CD14-positive monocyte (primary cell): ENCODE results near the gene SCPEP1. TPM values are rescaled to one million over a fixed set of nuclear protein-coding genes. Genes with fewer than 3 reads are reported as not detected.

Experiments used
- DNase-seq, 3 donors: peaks; one replicate each; pipeline ENCODE4 v3.0.0-alpha.2; 2011 to 2022
- H2AFZ ChIP-seq: 2 replicates; pipeline ENCODE4 v1.6.0; 2012; ENCODE audit warnings: mild to moderate bottlenecking, low read depth, low read length, inconsistent platforms; ENCODE audit not compliant: insufficient read depth, poor library complexity, severe bottlenecking
- H3K27ac ChIP-seq, 2 donors: 1 replicate in 1 of 2; 2 replicates in 1 of 2; pipeline ENCODE4 v1.5.1; 2012 to 2013; ENCODE audit warnings: low read length in 2 of 2, control low read depth in 1 of 2, inconsistent platforms in 1 of 2, low read depth in 1 of 2, mild to moderate bottlenecking in 1 of 2
- H3K27me3 ChIP-seq, 2 donors: one replicate each; pipeline versions ENCODE4 v1.6.0 to v1.6.1; 2011 to 2013; ENCODE audit warnings: low read length in 2 of 2; ENCODE audit not compliant: control insufficient read depth in 2 of 2, insufficient read depth in 2 of 2
- H3K36me3 ChIP-seq, 2 donors: replicated peaks in 1 of 2; 1 replicate in 1 of 2; 2 replicates in 1 of 2; pipeline versions ENCODE4 v1.5.1 to v1.6.1; 2012 to 2013; ENCODE audit warnings: low read length in 2 of 2, control low read depth in 1 of 2, inconsistent platforms in 1 of 2, mild to moderate bottlenecking in 1 of 2; ENCODE audit not compliant: insufficient read depth in 2 of 2, control insufficient read depth in 1 of 2
- H3K4me1 ChIP-seq, 2 donors: 1 replicate in 1 of 2; 2 replicates in 1 of 2; pipeline versions ENCODE4 v1.5.1 to v1.6.1; 2012 to 2013; ENCODE audit warnings: low read length in 2 of 2, control low read depth in 1 of 2, inconsistent platforms in 1 of 2, mild to moderate bottlenecking in 1 of 2, moderate library complexity in 1 of 2; ENCODE audit not compliant: insufficient read depth in 2 of 2, control insufficient read depth in 1 of 2
- H3K4me2 ChIP-seq: replicated peaks from 2 replicates; pipeline ENCODE3; 2012; ENCODE audit warnings: low read length, moderate library complexity, mild to moderate bottlenecking; ENCODE audit not compliant: poor library complexity, severe bottlenecking; ENCODE audit errors: extremely low read depth
- H3K4me3 ChIP-seq, 3 experiments: fragments of 200-600 bp in 1 of 3; sonication (generic) in 1 of 3; replicated peaks in 1 of 3; 1 replicate in 2 of 3; 2 replicates in 1 of 3; pipeline ENCODE4 v1.5.1; 2011 to 2013; ENCODE audit warnings: low read length in 3 of 3, mild to moderate bottlenecking in 3 of 3, control low read depth in 2 of 3, low read depth in 2 of 3, inconsistent platforms in 1 of 3, moderate library complexity in 1 of 3
- H3K79me2 ChIP-seq: 2 replicates; pipeline ENCODE4 v1.6.0; 2012; ENCODE audit warnings: mild to moderate bottlenecking, control low read depth, inconsistent platforms, low read length, moderate library complexity; ENCODE audit not compliant: insufficient read depth
- H3K9ac ChIP-seq: 2 replicates; pipeline ENCODE4 v1.6.0; 2017; ENCODE audit warnings: low read length, mild to moderate bottlenecking; ENCODE audit not compliant: insufficient read depth, poor library complexity, severe bottlenecking
- H3K9me3 ChIP-seq, 2 donors: replicated peaks in 1 of 2; 1 replicate in 1 of 2; 2 replicates in 1 of 2; pipeline versions ENCODE4 v1.5.1 to v1.6.1; 2012 to 2013; ENCODE audit warnings: low read length in 2 of 2, control low read depth in 1 of 2; ENCODE audit not compliant: control insufficient read depth in 1 of 2, insufficient read depth in 1 of 2
- H4K20me1 ChIP-seq: 2 replicates; pipeline ENCODE4 v1.6.0; 2012; ENCODE audit warnings: mild to moderate bottlenecking, low read length, control low read depth, moderate library complexity; ENCODE audit not compliant: insufficient read depth
- H3K27ac Mint-ChIP-seq, 7 donors: one replicate each; pipeline ENCODE4 v1.8.0; 2020; ENCODE audit warnings: mild to moderate bottlenecking in 7 of 7, mixed read lengths in 7 of 7, moderate library complexity in 6 of 7, inconsistent platforms in 2 of 7
- H3K27me3 Mint-ChIP-seq, 3 donors: one replicate each; pipeline ENCODE4 v1.8.0; 2021 to 2022; ENCODE audit warnings: low read depth in 3 of 3, mild to moderate bottlenecking in 3 of 3, mixed read lengths in 3 of 3, moderate library complexity in 3 of 3, inconsistent platforms in 1 of 3
- H3K36me3 Mint-ChIP-seq, 2 donors: one replicate each; pipeline ENCODE4 v1.8.0; 2020; ENCODE audit warnings: mixed read lengths in 2 of 2, inconsistent platforms in 1 of 2, mild to moderate bottlenecking in 1 of 2
- H3K4me1 Mint-ChIP-seq: one replicate; pipeline ENCODE4 v1.8.0; 2020; ENCODE audit warnings: mild to moderate bottlenecking, mixed read lengths
- H3K4me3 Mint-ChIP-seq, 2 donors: one replicate each; pipeline ENCODE4 v1.8.0; 2020; ENCODE audit warnings: mild to moderate bottlenecking in 2 of 2, mixed read lengths in 2 of 2, moderate library complexity in 1 of 2
- H3K9me3 Mint-ChIP-seq, 7 donors: one replicate each; pipeline ENCODE4 v1.8.0; 2020 to 2022; ENCODE audit warnings: mixed read lengths in 7 of 7, mild to moderate bottlenecking in 6 of 7, moderate library complexity in 6 of 7, inconsistent platforms in 2 of 7
- WGBS: methylation state at CpG from one replicate; pipeline ENCODE4 v1.1.5; 2013; ENCODE audit warnings: missing lambda C conversion rate; ENCODE audit not compliant: insufficient coverage; 5-methylcytosine and 5-hydroxymethylcytosine counted together
- intact Hi-C, 2 donors: fragments of 100-400 bp; cut with micrococcal nuclease; formaldehyde crosslinking; loops; one replicate each; pipeline versions ENCODE4 v1.15.0 to v1.15.1; 2023
- polyA plus RNA-seq, 3 donors: library from polyadenylated mRNA; depleted of rRNA in 1 of 3; unstranded in 2 of 3; stranded (reverse) in 1 of 3; fragments of 300-500 nt in 2 of 3; fragments of >200 nt in 1 of 3; fragmentation: Illumina TruSeq in 2 of 3; gene quantifications; 1 replicate in 2 of 3; 2 replicates in 1 of 3; pipeline ENCODE4 v1.2.3, GENCODE V29; 2012 to 2021
- TF ChIP-seq, protein P1 (sequence below): fragments of 200-600 bp; IDR thresholded peaks from one replicate; pipeline ENCODE4 v1.8.0; 2022; ENCODE audit warnings: antibody characterized with exemption, mild to moderate bottlenecking

SCPEP1 gene
- polyA plus RNA-seq, 3 donors: 373 to 451 (median 426) TPM

DNA sequence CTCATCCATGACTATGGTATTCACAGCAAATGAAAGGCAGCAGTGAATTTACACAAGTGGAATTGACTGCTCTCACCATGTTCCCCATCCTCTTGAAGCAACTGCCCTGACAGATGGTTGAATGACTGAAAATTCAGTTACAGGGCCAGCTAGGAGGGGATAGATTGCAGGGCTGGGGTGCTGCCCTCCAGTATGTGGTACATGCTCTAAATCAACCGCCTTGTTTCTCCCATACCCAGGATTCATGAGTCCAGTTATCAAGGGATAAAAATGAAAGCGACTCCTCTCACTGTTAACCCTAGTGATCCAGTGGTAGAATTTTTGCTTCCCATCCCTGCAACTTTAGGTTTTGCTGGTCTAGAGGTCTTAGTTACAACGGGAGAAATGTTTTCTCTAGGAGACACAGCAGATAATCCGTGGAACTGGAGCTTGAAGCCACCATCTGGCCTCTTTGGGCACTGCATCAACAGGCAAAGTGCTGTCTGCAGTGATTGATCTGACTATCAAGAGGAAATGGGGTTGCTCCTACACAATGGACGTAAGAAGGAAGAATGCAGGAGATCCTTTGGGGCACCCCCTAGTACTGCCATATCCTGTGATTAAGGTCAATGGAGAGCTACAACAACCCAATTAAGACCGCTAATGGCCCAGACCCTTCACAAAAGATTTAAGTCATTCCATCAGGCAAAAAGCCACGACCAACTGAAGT, 32.0 kb downstream of the SCPEP1 start:
- Histone ChIP-seq H3K9me3 (no peaks in the 10 kb centered on the region), H3K36me3 (peaks cover 22 to 26% of the 10 kb centered on the region in 2 donors), H3K27ac (no peak overlapping the region), H3K27me3 (no peaks in the 10 kb centered on the region), H4K20me1 (peaks cover 12% of the 10 kb centered on the region), H3K4me1 (peaks cover 15 to 17% of the 10 kb centered on the region in 2 donors), H2AFZ (peak overlapping the region; percentile 63), H3K79me2 (no peaks in the 10 kb centered on the region), H3K9ac (no peak overlapping the region), H3K4me3 (no peak overlapping the region), H3K4me2 (peak overlapping the region; percentile 26)
- H3K27ac Mint-ChIP-seq: peak overlapping the region in 1 of 7 donors; percentile 1
- H3K4me3 Mint-ChIP-seq: peak overlapping the region in 1 of 2 donors; percentile 43
- WGBS: 6% methylated on average over 2 of the region's 7 CpGs
- peaks cover 0 to 7% (median 5%) of the 10 kb centered on the region in 3 donors for H3K27me3 Mint-ChIP-seq
- H3K4me1 Mint-ChIP-seq: peaks cover 20% of the 10 kb centered on the region
- TF ChIP-seq, protein P1, sequence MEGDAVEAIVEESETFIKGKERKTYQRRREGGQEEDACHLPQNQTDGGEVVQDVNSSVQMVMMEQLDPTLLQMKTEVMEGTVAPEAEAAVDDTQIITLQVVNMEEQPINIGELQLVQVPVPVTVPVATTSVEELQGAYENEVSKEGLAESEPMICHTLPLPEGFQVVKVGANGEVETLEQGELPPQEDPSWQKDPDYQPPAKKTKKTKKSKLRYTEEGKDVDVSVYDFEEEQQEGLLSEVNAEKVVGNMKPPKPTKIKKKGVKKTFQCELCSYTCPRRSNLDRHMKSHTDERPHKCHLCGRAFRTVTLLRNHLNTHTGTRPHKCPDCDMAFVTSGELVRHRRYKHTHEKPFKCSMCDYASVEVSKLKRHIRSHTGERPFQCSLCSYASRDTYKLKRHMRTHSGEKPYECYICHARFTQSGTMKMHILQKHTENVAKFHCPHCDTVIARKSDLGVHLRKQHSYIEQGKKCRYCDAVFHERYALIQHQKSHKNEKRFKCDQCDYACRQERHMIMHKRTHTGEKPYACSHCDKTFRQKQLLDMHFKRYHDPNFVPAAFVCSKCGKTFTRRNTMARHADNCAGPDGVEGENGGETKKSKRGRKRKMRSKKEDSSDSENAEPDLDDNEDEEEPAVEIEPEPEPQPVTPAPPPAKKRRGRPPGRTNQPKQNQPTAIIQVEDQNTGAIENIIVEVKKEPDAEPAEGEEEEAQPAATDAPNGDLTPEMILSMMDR: peak; percentile 86
- intact Hi-C loops: loop anchor here in 1 of 2 donors (10.0 kb wide), 1 partner anchor 75 kb away; the partner anchor contains the start of gene AKAP1
- no peaks in the 10 kb centered on the region for H3K9me3 Mint-ChIP-seq
- peaks cover 26 to 28% of the 10 kb centered on the region in 2 donors for H3K36me3 Mint-ChIP-seq
- peak; percentile 30 to 56 (median 52) for DNase-seq

DNA sequence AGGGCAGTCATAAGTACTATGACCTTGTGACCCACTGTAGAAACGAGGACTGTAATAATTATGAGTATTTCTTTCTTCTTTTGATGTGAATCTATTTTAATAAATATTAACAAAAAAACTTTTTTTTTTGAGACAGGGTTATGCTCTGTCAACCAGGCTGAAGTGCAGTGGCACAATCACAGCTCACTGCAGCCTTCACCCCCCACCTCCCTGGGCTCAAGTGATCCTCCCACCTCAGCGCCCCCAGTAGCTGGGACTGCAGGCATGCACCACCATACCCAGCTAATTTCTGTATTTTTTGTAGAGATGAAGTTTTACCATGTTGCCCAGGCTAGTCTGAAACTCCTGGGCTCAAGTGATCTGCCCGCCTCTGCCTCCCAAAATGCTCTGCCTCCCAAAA, 32.6 kb downstream of the SCPEP1 start:
- WGBS: 100% methylated on average over 1 of the region's 3 CpGs
- peaks cover 0 to 9% (median 5%) of the 10 kb centered on the region in 3 donors for H3K27me3 Mint-ChIP-seq
- H3K27ac Mint-ChIP-seq: no peak overlapping the region
- Histone ChIP-seq H4K20me1 (peaks cover 6% of the 10 kb centered on the region), H3K36me3 (peaks cover 16 to 20% of the 10 kb centered on the region in 2 donors), H3K79me2 (no peaks in the 10 kb centered on the region), H3K9me3 (no peaks in the 10 kb centered on the region), H3K27me3 (no peaks in the 10 kb centered on the region), H3K4me3 (no peak overlapping the region), H2AFZ (peak overlapping the region; percentile 63), H3K27ac (no peak overlapping the region), H3K9ac (no peak overlapping the region), H3K4me1 (peaks cover 9 to 11% of the 10 kb centered on the region in 2 donors), H3K4me2 (peak overlapping the region; percentile 26)
- intact Hi-C loops: no loop called here
- H3K36me3 Mint-ChIP-seq: peaks cover 20 to 22% of the 10 kb centered on the region in 2 donors
- H3K4me1 Mint-ChIP-seq: peaks cover 15% of the 10 kb centered on the region
- TF ChIP-seq, protein P1: no peak
- DNase-seq: no peak
- no peak overlapping the region for H3K4me3 Mint-ChIP-seq
- no peaks in the 10 kb centered on the region for H3K9me3 Mint-ChIP-seq
